ENCODE measurements around the gene PTCD1. TPM values are rescaled to one million over a fixed set of nuclear protein-coding genes. Genes with fewer than 3 reads are reported as not detected.
"Not testable (repeated sequence)": the region's sequence is repeated elsewhere in the genome, so short reads cannot be mapped to it uniquely, and the experiment has no call there.

Gene PTCD1
- polyA plus RNA-seq, 1 donor (not counting 4 experiments of a cell fraction or from before 2014, with no cell fraction given): 2.8 TPM

- H2AFZ ChIP-seq (ENCODE audit: control insufficient read depth, low read length): no peak overlapping the region
- peak overlapping the region; percentile 73 for H3K9ac ChIP-seq (ENCODE audit: control insufficient read depth, extremely low read depth, insufficient read depth, low read length)
- H3K4me2 ChIP-seq (ENCODE audit: control insufficient read depth, extremely low read depth, insufficient read depth, low read depth, low read length): peak overlapping the region; percentile 49
- peaks cover 44% of the 10 kb centered on the region for H3K4me1 ChIP-seq (ENCODE audit: control insufficient read depth, extremely low read depth, insufficient read depth, low read length)
- H3K36me3 ChIP-seq (ENCODE audit: control insufficient read depth in 2 of 2, extremely low read depth in 1 of 2, insufficient read depth in 2 of 2, low read length in 2 of 2): peaks cover 27 to 39% of the 10 kb centered on the region in 2 experiments
- no peaks in the 10 kb centered on the region for H3K9me3 ChIP-seq (ENCODE audit: control insufficient read depth, low read depth, low read length)
- H3K79me2 ChIP-seq (ENCODE audit: control insufficient read depth, insufficient read depth, low read length): peaks cover 54% of the 10 kb centered on the region
- dilution Hi-C loops (cut with MboI; ENCODE audit: extremely low pct_ligation_motif_present, low sequenced_read_pairs): no loop called here
- H3K9me1 ChIP-seq (ENCODE audit: control insufficient read depth, extremely low read depth, insufficient read depth, low read length): peaks cover 6% of the 10 kb centered on the region
- H3K27ac ChIP-seq (ENCODE audit: control insufficient read depth, insufficient read depth, low read length): peak overlapping the region; percentile 88
- no peaks in the 10 kb centered on the region for H3K27me3 ChIP-seq (ENCODE audit: control insufficient read depth, extremely low read depth, insufficient read depth, low read length)
- DNase-seq (ENCODE audit: low read depth, low spot score) (no peak), FAIRE-seq (no peak)
- no peak for TF ChIP-seq CTCF (optimal IDR thresholded peaks at IDR 0.05 in 1 of 3, IDR thresholded peaks at IDR 0.05 in 1 of 3, conservative IDR thresholded peaks at IDR 0.05 in 1 of 3; ENCODE audit: extremely low read depth in 1 of 3, insufficient read depth in 2 of 3, low read length in 3 of 3)
- no peak for TF ChIP-seq EZH2 (IDR thresholded peaks at IDR 0.05; ENCODE audit: low read length)
- peak overlapping the region in 2 of 3 experiments; percentile 6 to 32 for H3K4me3 ChIP-seq (ENCODE audit: control insufficient read depth in 2 of 3, extremely low read depth in 1 of 3, insufficient read depth in 2 of 3, low read depth in 1 of 3, low read length in 3 of 3)
- peaks cover 40% of the 10 kb centered on the region for H4K20me1 ChIP-seq (ENCODE audit: control insufficient read depth, extremely low read depth, insufficient read depth, low read length)
Observed at GRCh38 chr7:99380823-99381663, 57.6 kb downstream of the PTCD1 start.

GRCh38 chr7:99380032-99380822, 58.4 kb downstream of the PTCD1 start:
- Histone ChIP-seq H3K27me3 (ENCODE audit: control insufficient read depth, extremely low read depth, insufficient read depth, low read length) (no peaks in the 10 kb centered on the region), H3K27ac (ENCODE audit: control insufficient read depth, insufficient read depth, low read length) (peak overlapping the region; percentile 88), H3K4me1 (ENCODE audit: control insufficient read depth, extremely low read depth, insufficient read depth, low read length) (peaks cover 44% of the 10 kb centered on the region), H3K4me3 (ENCODE audit: control insufficient read depth in 2 of 3, extremely low read depth in 1 of 3, insufficient read depth in 2 of 3, low read depth in 1 of 3, low read length in 3 of 3) (peak overlapping the region in 2 of 3 experiments; percentile 6 to 32), H4K20me1 (ENCODE audit: control insufficient read depth, extremely low read depth, insufficient read depth, low read length) (peaks cover 37% of the 10 kb centered on the region), H2AFZ (ENCODE audit: control insufficient read depth, low read length) (no peak overlapping the region), H3K36me3 (ENCODE audit: control insufficient read depth in 2 of 2, extremely low read depth in 1 of 2, insufficient read depth in 2 of 2, low read length in 2 of 2) (peaks cover 25 to 35% of the 10 kb centered on the region in 2 experiments), H3K9me1 (ENCODE audit: control insufficient read depth, extremely low read depth, insufficient read depth, low read length) (peaks cover 6% of the 10 kb centered on the region), H3K79me2 (ENCODE audit: control insufficient read depth, insufficient read depth, low read length) (peaks cover 56% of the 10 kb centered on the region), H3K4me2 (ENCODE audit: control insufficient read depth, extremely low read depth, insufficient read depth, low read depth, low read length) (peak overlapping the region; percentile 49), H3K9ac (ENCODE audit: control insufficient read depth, extremely low read depth, insufficient read depth, low read length) (peak overlapping the region; percentile 73), H3K9me3 (ENCODE audit: control insufficient read depth, low read depth, low read length) (no peaks in the 10 kb centered on the region)
- DNase-seq (ENCODE audit: low read depth, low spot score) (no peak), FAIRE-seq (peak; percentile 58)
- dilution Hi-C loops (cut with MboI; ENCODE audit: extremely low pct_ligation_motif_present, low sequenced_read_pairs): no loop called here
- no peak for TF ChIP-seq CTCF (optimal IDR thresholded peaks at IDR 0.05 in 1 of 3, IDR thresholded peaks at IDR 0.05 in 1 of 3, conservative IDR thresholded peaks at IDR 0.05 in 1 of 3; ENCODE audit: extremely low read depth in 1 of 3, insufficient read depth in 2 of 3, low read length in 3 of 3)
- no peak for TF ChIP-seq EZH2 (IDR thresholded peaks at IDR 0.05; ENCODE audit: low read length)

- FAIRE-seq; H2AFZ ChIP-seq (ENCODE audit: control insufficient read depth, low read length); dilution Hi-C loops (cut with MboI; ENCODE audit: extremely low pct_ligation_motif_present, low sequenced_read_pairs); H3K4me3 ChIP-seq (ENCODE audit: control insufficient read depth in 2 of 3, extremely low read depth in 1 of 3, insufficient read depth in 2 of 3, low read depth in 1 of 3, low read length in 3 of 3); DNase-seq (ENCODE audit: low read depth, low spot score); H3K9me1 ChIP-seq (ENCODE audit: control insufficient read depth, extremely low read depth, insufficient read depth, low read length); H3K27me3 ChIP-seq (ENCODE audit: control insufficient read depth, extremely low read depth, insufficient read depth, low read length); H3K9me3 ChIP-seq (ENCODE audit: control insufficient read depth, low read depth, low read length): not testable (repeated sequence)
- peak overlapping the region; percentile 73 for H3K9ac ChIP-seq (ENCODE audit: control insufficient read depth, extremely low read depth, insufficient read depth, low read length)
- peak overlapping the region; percentile 49 for H3K4me2 ChIP-seq (ENCODE audit: control insufficient read depth, extremely low read depth, insufficient read depth, low read depth, low read length)
- peaks cover 25 to 35% of the 10 kb centered on the region in 2 experiments for H3K36me3 ChIP-seq (ENCODE audit: control insufficient read depth in 2 of 2, extremely low read depth in 1 of 2, insufficient read depth in 2 of 2, low read length in 2 of 2)
- peaks cover 56% of the 10 kb centered on the region for H3K79me2 ChIP-seq (ENCODE audit: control insufficient read depth, insufficient read depth, low read length)
- H4K20me1 ChIP-seq (ENCODE audit: control insufficient read depth, extremely low read depth, insufficient read depth, low read length): peaks cover 37% of the 10 kb centered on the region
- H3K4me1 ChIP-seq (ENCODE audit: control insufficient read depth, extremely low read depth, insufficient read depth, low read length): peaks cover 44% of the 10 kb centered on the region
- peak overlapping the region; percentile 88 for H3K27ac ChIP-seq (ENCODE audit: control insufficient read depth, insufficient read depth, low read length)
Observed at GRCh38 chr7:99379693-99380031, 58.9 kb downstream of the PTCD1 start.
